Loucy (cell line): ENCODE measurements around the gene CRADD.

Experiments used
- H2AFZ ChIP-seq: fragments of 200-600 bp; sonication (generic); 2 replicates; pipeline ENCODE4 v1.6.0; 2016; ENCODE audit warnings: antibody characterized with exemption, mild to moderate bottlenecking, low read length, moderate library complexity
- H3F3A ChIP-seq: fragments of 200-600 bp; 2 replicates; pipeline ENCODE4 v1.6.0; 2016; ENCODE audit warnings: antibody characterized with exemption, low read depth, mild to moderate bottlenecking
- H3K27me3 ChIP-seq: fragments of 200-600 bp; sonication (generic); 2 replicates; pipeline ENCODE4 v1.6.1; 2014; ENCODE audit warnings: low read length, mild to moderate bottlenecking; ENCODE audit not compliant: insufficient read depth, poor library complexity, severe bottlenecking
- H3K36me3 ChIP-seq: fragments of 200-600 bp; sonication (generic); 2 replicates; pipeline ENCODE4 v1.6.1; 2016; ENCODE audit warnings: low read length; ENCODE audit not compliant: insufficient read depth
- H3K4me1 ChIP-seq: fragments of 200-600 bp; sonication (generic); 2 replicates; pipeline ENCODE4 v1.5.1; 2014; ENCODE audit warnings: low read length, mild to moderate bottlenecking; ENCODE audit not compliant: insufficient read depth, poor library complexity, severe bottlenecking
- H3K4me2 ChIP-seq: fragments of 200-600 bp; sonication (generic); 2 replicates; pipeline ENCODE4 v1.6.0; 2014; ENCODE audit warnings: antibody characterized with exemption, low read length, low read depth, mild to moderate bottlenecking; ENCODE audit not compliant: poor library complexity, severe bottlenecking
- H3K4me3 ChIP-seq: fragments of 200-600 bp; sonication (generic); 2 replicates; pipeline ENCODE4 v1.5.1; 2014; ENCODE audit warnings: low read length, mild to moderate bottlenecking, mixed read lengths; ENCODE audit not compliant: poor library complexity, severe bottlenecking
- H3K79me2 ChIP-seq: fragments of 200-600 bp; sonication (generic); 2 replicates; pipeline ENCODE4 v1.6.1; 2014; ENCODE audit warnings: low read length; ENCODE audit not compliant: insufficient read depth
- H3K9ac ChIP-seq: fragments of 200-600 bp; sonication (generic); 2 replicates; pipeline ENCODE4 v1.6.0; 2014; ENCODE audit warnings: mild to moderate bottlenecking, low read depth, low read length, moderate library complexity; ENCODE audit not compliant: poor library complexity, severe bottlenecking
- H3K9me2 ChIP-seq: fragments of 200-600 bp; sonication (generic); replicated peaks from 2 replicates; pipeline ENCODE4 v1.6.1; 2016; ENCODE audit warnings: low read depth, low read length, mixed read lengths
- H3K9me3 ChIP-seq: fragments of 200-600 bp; sonication (generic); 2 replicates; pipeline ENCODE4 v1.6.1; 2014; ENCODE audit warnings: mild to moderate bottlenecking, antibody characterized with exemption, low read length, low read depth; ENCODE audit not compliant: insufficient read depth
- H4K20me1 ChIP-seq: fragments of 200-600 bp; sonication (generic); 2 replicates; pipeline ENCODE4 v1.6.0; 2014; ENCODE audit warnings: antibody characterized with exemption, low read length, mild to moderate bottlenecking; ENCODE audit not compliant: insufficient read depth, poor library complexity, severe bottlenecking
- EZH2phosphoT487 ChIP-seq: fragments of 200-600 bp; IDR thresholded peaks from 2 replicates; pipeline ENCODE4 v1.6.1; 2018; ENCODE audit warnings: antibody characterized with exemption, mild to moderate bottlenecking, moderate library complexity, borderline replicate concordance
- TF ChIP-seq, protein P1 (sequence below): fragments of 200-600 bp; sonication (generic); conservative IDR thresholded peaks from 2 replicates; pipeline ENCODE4 v1.5.1; 2014; ENCODE audit warnings: mild to moderate bottlenecking, antibody characterized with exemption, low read length

The CRADD gene

GRCh38 chr12:93873561-93873960 lies 196.4 kb downstream of the CRADD start:
- H3K36me3 ChIP-seq: no peaks in the 10 kb centered on the region
- H3K4me2 ChIP-seq: no peak overlapping the region
- TF ChIP-seq, protein P1, sequence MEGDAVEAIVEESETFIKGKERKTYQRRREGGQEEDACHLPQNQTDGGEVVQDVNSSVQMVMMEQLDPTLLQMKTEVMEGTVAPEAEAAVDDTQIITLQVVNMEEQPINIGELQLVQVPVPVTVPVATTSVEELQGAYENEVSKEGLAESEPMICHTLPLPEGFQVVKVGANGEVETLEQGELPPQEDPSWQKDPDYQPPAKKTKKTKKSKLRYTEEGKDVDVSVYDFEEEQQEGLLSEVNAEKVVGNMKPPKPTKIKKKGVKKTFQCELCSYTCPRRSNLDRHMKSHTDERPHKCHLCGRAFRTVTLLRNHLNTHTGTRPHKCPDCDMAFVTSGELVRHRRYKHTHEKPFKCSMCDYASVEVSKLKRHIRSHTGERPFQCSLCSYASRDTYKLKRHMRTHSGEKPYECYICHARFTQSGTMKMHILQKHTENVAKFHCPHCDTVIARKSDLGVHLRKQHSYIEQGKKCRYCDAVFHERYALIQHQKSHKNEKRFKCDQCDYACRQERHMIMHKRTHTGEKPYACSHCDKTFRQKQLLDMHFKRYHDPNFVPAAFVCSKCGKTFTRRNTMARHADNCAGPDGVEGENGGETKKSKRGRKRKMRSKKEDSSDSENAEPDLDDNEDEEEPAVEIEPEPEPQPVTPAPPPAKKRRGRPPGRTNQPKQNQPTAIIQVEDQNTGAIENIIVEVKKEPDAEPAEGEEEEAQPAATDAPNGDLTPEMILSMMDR: no peak
- TF ChIP-seq EZH2phosphoT487: no peak
- no peak overlapping the region for H3K9ac ChIP-seq
- peaks cover 23% of the 10 kb centered on the region for H3K9me3 ChIP-seq
- H3K79me2 ChIP-seq: no peaks in the 10 kb centered on the region
- H3K4me3 ChIP-seq: no peak overlapping the region
- no peaks in the 10 kb centered on the region for H3F3A ChIP-seq
- no peaks in the 10 kb centered on the region for H3K4me1 ChIP-seq
- H3K27me3 ChIP-seq: no peaks in the 10 kb centered on the region
- H4K20me1 ChIP-seq: no peaks in the 10 kb centered on the region
- H2AFZ ChIP-seq: no peak overlapping the region
- no peaks in the 10 kb centered on the region for H3K9me2 ChIP-seq

GRCh38 chr12:93875157-93875556 lies 198.0 kb downstream of the CRADD start:
- TF ChIP-seq, protein P1: no peak
- TF ChIP-seq EZH2phosphoT487: no peak
- H3K9me3 ChIP-seq: peaks cover 23% of the 10 kb centered on the region
- no peaks in the 10 kb centered on the region for H4K20me1 ChIP-seq
- H3K4me3 ChIP-seq: no peak overlapping the region
- H2AFZ ChIP-seq: no peak overlapping the region
- no peak overlapping the region for H3K9ac ChIP-seq
- H3F3A ChIP-seq: no peaks in the 10 kb centered on the region
- H3K4me2 ChIP-seq: no peak overlapping the region
- no peaks in the 10 kb centered on the region for H3K36me3 ChIP-seq
- H3K27me3 ChIP-seq: no peaks in the 10 kb centered on the region
- no peaks in the 10 kb centered on the region for H3K9me2 ChIP-seq
- H3K79me2 ChIP-seq: no peaks in the 10 kb centered on the region
- peaks cover 3% of the 10 kb centered on the region for H3K4me1 ChIP-seq

DNA sequence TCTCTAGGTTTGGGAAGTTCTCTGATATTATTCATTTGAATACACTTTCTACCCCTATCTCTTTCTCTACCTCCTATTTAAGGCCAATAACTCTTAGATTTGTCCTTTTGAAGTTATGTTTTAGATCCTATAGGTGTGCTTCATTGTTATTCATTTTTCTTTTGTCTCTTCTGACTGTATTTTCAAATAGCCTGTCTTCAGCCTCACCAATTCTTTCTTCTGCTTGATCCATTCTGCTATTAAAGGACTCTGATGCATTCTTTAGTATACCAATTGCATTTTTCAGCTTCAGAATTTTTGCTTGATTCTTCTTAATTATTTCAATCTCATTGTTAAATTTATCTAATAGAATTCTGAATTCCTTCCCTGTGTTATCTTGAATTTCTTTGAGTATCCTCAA lies 199.2 kb downstream of the CRADD start:
- Histone ChIP-seq H3K4me1 (peaks cover 11% of the 10 kb centered on the region), H3K9me3 (peaks cover 20% of the 10 kb centered on the region), H3K27me3 (no peaks in the 10 kb centered on the region), H3K36me3 (no peaks in the 10 kb centered on the region), H3F3A (no peaks in the 10 kb centered on the region), H3K79me2 (no peaks in the 10 kb centered on the region), H3K9me2 (no peaks in the 10 kb centered on the region), H3K9ac (no peak overlapping the region), H4K20me1 (no peaks in the 10 kb centered on the region), H2AFZ (no peak overlapping the region), H3K4me2 (no peak overlapping the region), H3K4me3 (no peak overlapping the region)
- TF ChIP-seq, protein P1: no peak
- no peak for TF ChIP-seq EZH2phosphoT487
